ENCODE results near the gene PDHA2. TPM values are rescaled to one million over a fixed set of nuclear protein-coding genes. Genes with fewer than 3 reads are reported as not detected.

Gene PDHA2
- total and polyA plus RNA-seq, 2 of the 8 experiments (the other 6 are each of a cell fraction or from before 2014, with no cell fraction given), result not detected

DNA sequence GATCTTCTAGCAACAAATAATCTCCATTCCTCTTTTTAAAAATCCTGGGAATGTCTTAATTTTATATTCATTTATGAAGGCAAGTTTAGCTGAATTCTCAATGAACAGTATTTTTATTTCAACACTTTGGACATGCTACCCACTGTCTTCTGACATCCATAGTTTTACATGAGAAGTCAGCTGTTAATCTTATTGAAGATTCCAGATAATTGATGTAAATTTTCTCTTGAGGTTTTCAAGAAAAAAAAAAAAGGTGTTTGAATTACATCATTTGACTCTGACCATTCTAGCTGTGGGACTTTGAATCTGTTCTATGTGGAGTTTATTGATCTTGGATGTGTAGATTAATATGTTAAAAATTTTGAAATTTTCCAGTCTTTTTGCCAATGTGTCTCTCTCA, 28.0 kb downstream of the PDHA2 start (continued):
- TF ChIP-seq, protein P1, sequence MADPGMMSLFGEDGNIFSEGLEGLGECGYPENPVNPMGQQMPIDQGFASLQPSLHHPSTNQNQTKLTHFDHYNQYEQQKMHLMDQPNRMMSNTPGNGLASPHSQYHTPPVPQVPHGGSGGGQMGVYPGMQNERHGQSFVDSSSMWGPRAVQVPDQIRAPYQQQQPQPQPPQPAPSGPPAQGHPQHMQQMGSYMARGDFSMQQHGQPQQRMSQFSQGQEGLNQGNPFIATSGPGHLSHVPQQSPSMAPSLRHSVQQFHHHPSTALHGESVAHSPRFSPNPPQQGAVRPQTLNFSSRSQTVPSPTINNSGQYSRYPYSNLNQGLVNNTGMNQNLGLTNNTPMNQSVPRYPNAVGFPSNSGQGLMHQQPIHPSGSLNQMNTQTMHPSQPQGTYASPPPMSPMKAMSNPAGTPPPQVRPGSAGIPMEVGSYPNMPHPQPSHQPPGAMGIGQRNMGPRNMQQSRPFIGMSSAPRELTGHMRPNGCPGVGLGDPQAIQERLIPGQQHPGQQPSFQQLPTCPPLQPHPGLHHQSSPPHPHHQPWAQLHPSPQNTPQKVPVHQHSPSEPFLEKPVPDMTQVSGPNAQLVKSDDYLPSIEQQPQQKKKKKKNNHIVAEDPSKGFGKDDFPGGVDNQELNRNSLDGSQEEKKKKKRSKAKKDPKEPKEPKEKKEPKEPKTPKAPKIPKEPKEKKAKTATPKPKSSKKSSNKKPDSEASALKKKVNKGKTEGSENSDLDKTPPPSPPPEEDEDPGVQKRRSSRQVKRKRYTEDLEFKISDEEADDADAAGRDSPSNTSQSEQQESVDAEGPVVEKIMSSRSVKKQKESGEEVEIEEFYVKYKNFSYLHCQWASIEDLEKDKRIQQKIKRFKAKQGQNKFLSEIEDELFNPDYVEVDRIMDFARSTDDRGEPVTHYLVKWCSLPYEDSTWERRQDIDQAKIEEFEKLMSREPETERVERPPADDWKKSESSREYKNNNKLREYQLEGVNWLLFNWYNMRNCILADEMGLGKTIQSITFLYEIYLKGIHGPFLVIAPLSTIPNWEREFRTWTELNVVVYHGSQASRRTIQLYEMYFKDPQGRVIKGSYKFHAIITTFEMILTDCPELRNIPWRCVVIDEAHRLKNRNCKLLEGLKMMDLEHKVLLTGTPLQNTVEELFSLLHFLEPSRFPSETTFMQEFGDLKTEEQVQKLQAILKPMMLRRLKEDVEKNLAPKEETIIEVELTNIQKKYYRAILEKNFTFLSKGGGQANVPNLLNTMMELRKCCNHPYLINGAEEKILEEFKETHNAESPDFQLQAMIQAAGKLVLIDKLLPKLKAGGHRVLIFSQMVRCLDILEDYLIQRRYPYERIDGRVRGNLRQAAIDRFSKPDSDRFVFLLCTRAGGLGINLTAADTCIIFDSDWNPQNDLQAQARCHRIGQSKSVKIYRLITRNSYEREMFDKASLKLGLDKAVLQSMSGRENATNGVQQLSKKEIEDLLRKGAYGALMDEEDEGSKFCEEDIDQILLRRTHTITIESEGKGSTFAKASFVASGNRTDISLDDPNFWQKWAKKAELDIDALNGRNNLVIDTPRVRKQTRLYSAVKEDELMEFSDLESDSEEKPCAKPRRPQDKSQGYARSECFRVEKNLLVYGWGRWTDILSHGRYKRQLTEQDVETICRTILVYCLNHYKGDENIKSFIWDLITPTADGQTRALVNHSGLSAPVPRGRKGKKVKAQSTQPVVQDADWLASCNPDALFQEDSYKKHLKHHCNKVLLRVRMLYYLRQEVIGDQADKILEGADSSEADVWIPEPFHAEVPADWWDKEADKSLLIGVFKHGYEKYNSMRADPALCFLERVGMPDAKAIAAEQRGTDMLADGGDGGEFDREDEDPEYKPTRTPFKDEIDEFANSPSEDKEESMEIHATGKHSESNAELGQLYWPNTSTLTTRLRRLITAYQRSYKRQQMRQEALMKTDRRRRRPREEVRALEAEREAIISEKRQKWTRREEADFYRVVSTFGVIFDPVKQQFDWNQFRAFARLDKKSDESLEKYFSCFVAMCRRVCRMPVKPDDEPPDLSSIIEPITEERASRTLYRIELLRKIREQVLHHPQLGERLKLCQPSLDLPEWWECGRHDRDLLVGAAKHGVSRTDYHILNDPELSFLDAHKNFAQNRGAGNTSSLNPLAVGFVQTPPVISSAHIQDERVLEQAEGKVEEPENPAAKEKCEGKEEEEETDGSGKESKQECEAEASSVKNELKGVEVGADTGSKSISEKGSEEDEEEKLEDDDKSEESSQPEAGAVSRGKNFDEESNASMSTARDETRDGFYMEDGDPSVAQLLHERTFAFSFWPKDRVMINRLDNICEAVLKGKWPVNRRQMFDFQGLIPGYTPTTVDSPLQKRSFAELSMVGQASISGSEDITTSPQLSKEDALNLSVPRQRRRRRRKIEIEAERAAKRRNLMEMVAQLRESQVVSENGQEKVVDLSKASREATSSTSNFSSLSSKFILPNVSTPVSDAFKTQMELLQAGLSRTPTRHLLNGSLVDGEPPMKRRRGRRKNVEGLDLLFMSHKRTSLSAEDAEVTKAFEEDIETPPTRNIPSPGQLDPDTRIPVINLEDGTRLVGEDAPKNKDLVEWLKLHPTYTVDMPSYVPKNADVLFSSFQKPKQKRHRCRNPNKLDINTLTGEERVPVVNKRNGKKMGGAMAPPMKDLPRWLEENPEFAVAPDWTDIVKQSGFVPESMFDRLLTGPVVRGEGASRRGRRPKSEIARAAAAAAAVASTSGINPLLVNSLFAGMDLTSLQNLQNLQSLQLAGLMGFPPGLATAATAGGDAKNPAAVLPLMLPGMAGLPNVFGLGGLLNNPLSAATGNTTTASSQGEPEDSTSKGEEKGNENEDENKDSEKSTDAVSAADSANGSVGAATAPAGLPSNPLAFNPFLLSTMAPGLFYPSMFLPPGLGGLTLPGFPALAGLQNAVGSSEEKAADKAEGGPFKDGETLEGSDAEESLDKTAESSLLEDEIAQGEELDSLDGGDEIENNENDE (IDR thresholded peaks at IDR 0.05; ENCODE audit: insufficient replicate concordance, low read length), result no peak
